Astrocyte (in vitro differentiated cells and primary cell): Measurements from ENCODE around the gene TOMM70. TPM values are rescaled to one million over a fixed set of nuclear protein-coding genes. Genes with fewer than 3 reads are reported as not detected.
"Not testable (repeated sequence)": the region's sequence is repeated elsewhere in the genome, so short reads cannot be mapped to it uniquely, and the experiment has no call there.

Source experiments
- DNase-seq: peaks from one replicate; pipeline ENCODE4 v3.0.0-alpha.2; 2010; ENCODE audit warnings: low read depth
- FAIRE-seq: peaks from 2 replicates; lab custom pipeline; 2011; peaks lifted over from hg19 to GRCh38; lab: Jason Lieb, UNC
- H2AFZ ChIP-seq: 2 replicates; pipeline ENCODE4 v1.6.0; 2012; ENCODE audit warnings: low read depth, low read length, inconsistent platforms
- H3K27ac ChIP-seq: 2 replicates; pipeline ENCODE4 v1.5.1; 2011; ENCODE audit warnings: low read depth, low read length, inconsistent platforms
- H3K27me3 ChIP-seq: 2 replicates; pipeline ENCODE4 v1.6.0; 2011; ENCODE audit warnings: low read length, inconsistent platforms; ENCODE audit not compliant: insufficient read depth
- H3K36me3 ChIP-seq: 2 replicates; pipeline ENCODE4 v1.5.1; 2011; ENCODE audit warnings: low read length, inconsistent platforms; ENCODE audit not compliant: insufficient read depth
- H3K4me1 ChIP-seq: 2 replicates; pipeline ENCODE4 v1.5.1; 2011; ENCODE audit warnings: low read length, inconsistent platforms; ENCODE audit not compliant: insufficient read depth
- H3K4me2 ChIP-seq: 2 replicates; pipeline ENCODE4 v1.6.0; 2012; ENCODE audit warnings: low read length, inconsistent platforms
- H3K4me3 ChIP-seq: 2 replicates; pipeline ENCODE4 v1.5.1; 2011; ENCODE audit warnings: low read depth, mild to moderate bottlenecking, low read length, inconsistent platforms; ENCODE audit not compliant: insufficient read depth
- H3K79me2 ChIP-seq: 2 replicates; pipeline ENCODE4 v1.6.0; 2012; ENCODE audit warnings: mild to moderate bottlenecking, low read length, inconsistent platforms; ENCODE audit not compliant: insufficient read depth
- H3K9ac ChIP-seq: 2 replicates; pipeline ENCODE4 v1.6.0; 2012; ENCODE audit warnings: mild to moderate bottlenecking, low read length, inconsistent platforms
- H3K9me3 ChIP-seq: 2 replicates; pipeline ENCODE4 v1.5.1; 2012; ENCODE audit warnings: low read depth, mild to moderate bottlenecking, low read length, inconsistent platforms; ENCODE audit not compliant: insufficient read depth
- H4K20me1 ChIP-seq: 2 replicates; pipeline ENCODE4 v1.6.0; 2012; ENCODE audit warnings: low read length, inconsistent platforms; ENCODE audit not compliant: insufficient read depth
- H3K27ac Mint-ChIP-seq: one replicate; pipeline ENCODE4 v1.8.0; 2021; ENCODE audit warnings: mild to moderate bottlenecking, mixed read lengths; ENCODE audit not compliant: unreplicated experiment
- H3K27me3 Mint-ChIP-seq: one replicate; pipeline ENCODE4 v1.8.0; 2021; ENCODE audit warnings: low read depth, mixed read lengths; ENCODE audit not compliant: unreplicated experiment
- H3K36me3 Mint-ChIP-seq: one replicate; pipeline ENCODE4 v1.8.0; 2021; ENCODE audit warnings: low read depth, mixed read lengths; ENCODE audit not compliant: unreplicated experiment
- H3K4me1 Mint-ChIP-seq: one replicate; pipeline ENCODE4 v1.8.0; 2021; ENCODE audit warnings: low read depth, mixed read lengths; ENCODE audit not compliant: unreplicated experiment
- H3K4me3 Mint-ChIP-seq: one replicate; pipeline ENCODE4 v1.8.0; 2021; ENCODE audit warnings: mild to moderate bottlenecking, moderate library complexity, mixed read lengths; ENCODE audit not compliant: unreplicated experiment
- H3K9me3 Mint-ChIP-seq: one replicate; pipeline ENCODE4 v1.8.0; 2021; ENCODE audit warnings: mild to moderate bottlenecking, mixed read lengths; ENCODE audit not compliant: unreplicated experiment
- EZH2 ChIP-seq: IDR thresholded peaks from 2 replicates; pipeline ENCODE4 v1.6.1; 2012; ENCODE audit warnings: mild to moderate bottlenecking, low read length, inconsistent platforms; ENCODE audit not compliant: insufficient read depth
- total RNA-seq: library from RNA; stranded (reverse); gene quantifications from 2 replicates; pipeline ENCODE4 v1.2.1, GENCODE V29; 2021
- TF ChIP-seq, protein P1 (sequence below): IDR thresholded peaks from 2 replicates; pipeline ENCODE4 v1.5.1; 2011; ENCODE audit warnings: low read depth, mild to moderate bottlenecking, inconsistent platforms, low read length, moderate library complexity; ENCODE audit not compliant: insufficient read depth

The TOMM70 gene
- total RNA-seq, 1 donor from 2014 or later = 48.9 TPM

DNA sequence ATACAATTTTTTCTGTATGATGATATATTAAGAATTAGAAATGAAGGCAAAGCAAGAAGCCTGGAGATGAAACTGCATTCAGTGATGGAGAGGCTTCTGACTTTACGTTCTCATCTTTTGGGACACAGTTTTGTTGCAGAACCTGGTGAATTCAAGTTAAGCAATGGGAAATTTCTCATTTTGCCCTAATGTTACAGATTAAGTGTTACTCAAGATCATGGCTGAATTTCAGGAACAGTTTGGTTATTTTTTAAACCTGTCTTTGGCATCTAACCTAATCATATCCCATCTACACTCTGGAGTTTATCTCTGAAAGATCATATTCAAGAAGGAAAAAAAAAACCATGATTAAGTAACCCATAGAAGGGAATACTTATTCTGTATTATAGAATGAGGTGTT lies 60.4 kb downstream of the TOMM70 start:
- H3K36me3 Mint-ChIP-seq = peaks cover 8% of the 10 kb centered on the region
- H3K36me3 ChIP-seq = peaks cover 9% of the 10 kb centered on the region
- FAIRE-seq = no peak

DNA sequence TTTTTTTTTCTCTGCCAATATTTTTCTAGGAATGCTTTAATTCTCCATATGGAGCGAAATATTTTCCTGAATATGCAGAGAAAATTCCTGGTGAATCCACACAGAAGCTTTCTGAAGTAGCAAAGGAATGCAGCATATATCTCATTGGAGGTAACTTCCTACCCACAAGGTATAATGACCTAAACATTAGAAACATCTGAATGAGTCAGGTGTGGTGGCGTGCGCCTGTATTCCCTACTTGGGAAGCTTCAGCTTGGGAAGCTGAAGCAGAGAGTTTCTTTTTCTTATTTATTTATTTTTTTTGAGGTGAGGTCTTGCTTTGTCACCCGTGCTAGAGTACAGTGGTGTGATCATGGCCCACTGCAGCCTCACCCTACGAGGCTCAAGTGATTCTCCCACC lies 61.1 kb downstream of the TOMM70 start:
- peaks cover 3% of the 10 kb centered on the region for H3K4me1 Mint-ChIP-seq
- H3K4me3 ChIP-seq = no peak overlapping the region
- H3K4me2 ChIP-seq = no peak overlapping the region
- DNase-seq (no peak), FAIRE-seq (no peak)
- H3K27ac ChIP-seq = no peak overlapping the region
- H4K20me1 ChIP-seq = no peaks in the 10 kb centered on the region
- H2AFZ ChIP-seq = no peak overlapping the region
- H3K36me3 ChIP-seq = peaks cover 9% of the 10 kb centered on the region
- no peak for TF ChIP-seq EZH2
- TF ChIP-seq, protein P1, sequence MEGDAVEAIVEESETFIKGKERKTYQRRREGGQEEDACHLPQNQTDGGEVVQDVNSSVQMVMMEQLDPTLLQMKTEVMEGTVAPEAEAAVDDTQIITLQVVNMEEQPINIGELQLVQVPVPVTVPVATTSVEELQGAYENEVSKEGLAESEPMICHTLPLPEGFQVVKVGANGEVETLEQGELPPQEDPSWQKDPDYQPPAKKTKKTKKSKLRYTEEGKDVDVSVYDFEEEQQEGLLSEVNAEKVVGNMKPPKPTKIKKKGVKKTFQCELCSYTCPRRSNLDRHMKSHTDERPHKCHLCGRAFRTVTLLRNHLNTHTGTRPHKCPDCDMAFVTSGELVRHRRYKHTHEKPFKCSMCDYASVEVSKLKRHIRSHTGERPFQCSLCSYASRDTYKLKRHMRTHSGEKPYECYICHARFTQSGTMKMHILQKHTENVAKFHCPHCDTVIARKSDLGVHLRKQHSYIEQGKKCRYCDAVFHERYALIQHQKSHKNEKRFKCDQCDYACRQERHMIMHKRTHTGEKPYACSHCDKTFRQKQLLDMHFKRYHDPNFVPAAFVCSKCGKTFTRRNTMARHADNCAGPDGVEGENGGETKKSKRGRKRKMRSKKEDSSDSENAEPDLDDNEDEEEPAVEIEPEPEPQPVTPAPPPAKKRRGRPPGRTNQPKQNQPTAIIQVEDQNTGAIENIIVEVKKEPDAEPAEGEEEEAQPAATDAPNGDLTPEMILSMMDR = no peak
- H3K4me3 Mint-ChIP-seq = no peak overlapping the region
- no peaks in the 10 kb centered on the region for H3K79me2 ChIP-seq
- H3K4me1 ChIP-seq = peaks cover 6% of the 10 kb centered on the region
- H3K9me3 ChIP-seq = no peaks in the 10 kb centered on the region
- H3K9ac ChIP-seq = no peak overlapping the region
- H3K27me3 ChIP-seq = no peaks in the 10 kb centered on the region
- H3K9me3 Mint-ChIP-seq = no peaks in the 10 kb centered on the region
- H3K27me3 Mint-ChIP-seq = no peaks in the 10 kb centered on the region
- peaks cover 8% of the 10 kb centered on the region for H3K36me3 Mint-ChIP-seq
- H3K27ac Mint-ChIP-seq = no peak overlapping the region

More for the DNA sequence above, 60.4 kb downstream of the TOMM70 start:
- Histone ChIP-seq H3K4me3 (no peak overlapping the region), H3K4me2 (no peak overlapping the region), H3K9ac (no peak overlapping the region), H4K20me1 (no peaks in the 10 kb centered on the region), H2AFZ (no peak overlapping the region), H3K27me3 (no peaks in the 10 kb centered on the region), H3K4me1 (peaks cover under 1% of the 10 kb centered on the region), H3K79me2 (no peaks in the 10 kb centered on the region), H3K27ac (no peak overlapping the region), H3K9me3 (no peaks in the 10 kb centered on the region)
- TF ChIP-seq, protein P1 = no peak
- no peak for TF ChIP-seq EZH2
- Mint-ChIP-seq H3K4me1 (peaks cover 3% of the 10 kb centered on the region), H3K27ac (no peak overlapping the region), H3K27me3 (no peaks in the 10 kb centered on the region), H3K9me3 (no peaks in the 10 kb centered on the region), H3K4me3 (no peak overlapping the region)
- DNase-seq = no peak

DNA sequence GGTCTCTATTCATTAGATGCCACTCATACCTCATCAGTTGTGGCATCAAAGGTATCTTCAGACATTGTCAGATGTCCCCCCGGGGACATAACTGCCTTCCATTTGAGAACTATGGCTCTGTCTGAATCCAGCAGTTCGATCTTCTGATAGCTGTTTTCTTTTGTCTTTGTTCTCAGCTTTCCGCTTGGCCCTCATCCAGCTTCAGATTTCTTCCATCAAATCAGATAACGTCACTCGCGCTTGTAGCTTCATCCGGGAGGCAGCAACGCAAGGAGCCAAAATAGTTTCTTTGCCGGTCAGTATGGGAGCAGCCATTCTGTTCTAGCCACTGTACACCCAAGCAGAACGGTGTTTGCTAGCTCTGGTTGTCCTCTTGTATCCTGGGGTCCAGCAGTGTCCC lies 62.0 kb downstream of the TOMM70 start:
- no peak overlapping the region for H3K27ac ChIP-seq
- Mint-ChIP-seq H3K4me1 (peaks cover 3% of the 10 kb centered on the region), H3K27ac (no peak overlapping the region), H3K27me3 (no peaks in the 10 kb centered on the region), H3K36me3 (peaks cover 7% of the 10 kb centered on the region), H3K9me3 (no peaks in the 10 kb centered on the region), H3K4me3 (no peak overlapping the region)
- H3K9me3 ChIP-seq = no peaks in the 10 kb centered on the region
- no peak overlapping the region for H3K9ac ChIP-seq
- FAIRE-seq (no peak), DNase-seq (no peak)
- TF ChIP-seq EZH2 = no peak
- TF ChIP-seq, protein P1 = no peak
- no peak overlapping the region for H2AFZ ChIP-seq
- no peaks in the 10 kb centered on the region for H3K27me3 ChIP-seq
- no peak overlapping the region for H3K4me2 ChIP-seq
- no peaks in the 10 kb centered on the region for H4K20me1 ChIP-seq
- H3K36me3 ChIP-seq = peaks cover 7% of the 10 kb centered on the region
- H3K79me2 ChIP-seq = no peaks in the 10 kb centered on the region
- peaks cover 6% of the 10 kb centered on the region for H3K4me1 ChIP-seq
- H3K4me3 ChIP-seq = no peak overlapping the region

DNA sequence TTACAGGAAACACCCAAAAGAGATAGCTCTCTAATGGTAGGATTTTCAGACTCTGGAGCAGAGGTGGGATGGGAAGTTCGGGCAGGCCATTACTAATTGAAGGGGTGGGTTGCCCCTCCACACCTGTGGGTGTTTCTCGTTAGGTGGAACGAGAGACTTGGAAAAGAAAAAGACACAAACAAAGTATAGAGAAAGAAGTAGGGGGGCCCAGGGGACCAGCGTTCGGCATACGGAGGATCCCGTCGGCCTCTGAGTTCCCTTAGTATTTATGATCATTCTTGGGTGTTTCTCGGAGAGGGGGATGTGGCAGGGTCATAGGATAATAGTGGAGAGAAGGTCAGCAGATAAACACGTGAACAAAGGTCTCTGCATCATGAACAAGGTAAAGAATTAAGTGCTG lies 64.7 kb downstream of the TOMM70 start:
- H3K9ac ChIP-seq, H3K9me3 Mint-ChIP-seq, H2AFZ ChIP-seq, H3K79me2 ChIP-seq, H3K36me3 ChIP-seq, DNase-seq, H3K4me3 ChIP-seq, FAIRE-seq, H3K4me2 ChIP-seq, H3K27ac ChIP-seq, H3K4me1 ChIP-seq, H3K27me3 Mint-ChIP-seq, H3K4me1 Mint-ChIP-seq, H3K27me3 ChIP-seq, H3K27ac Mint-ChIP-seq, H3K36me3 Mint-ChIP-seq, H3K9me3 ChIP-seq, H4K20me1 ChIP-seq: not testable (repeated sequence)
- H3K4me3 Mint-ChIP-seq = peak overlapping the region; percentile 54
